ENCODE data around the gene IRF4. TPM values are rescaled to one million over a fixed set of nuclear protein-coding genes. Genes with fewer than 3 reads are reported as not detected.

IRF4 gene
- total RNA-seq, 1 donor from 2014 or later, result 0.11 TPM

DNA sequence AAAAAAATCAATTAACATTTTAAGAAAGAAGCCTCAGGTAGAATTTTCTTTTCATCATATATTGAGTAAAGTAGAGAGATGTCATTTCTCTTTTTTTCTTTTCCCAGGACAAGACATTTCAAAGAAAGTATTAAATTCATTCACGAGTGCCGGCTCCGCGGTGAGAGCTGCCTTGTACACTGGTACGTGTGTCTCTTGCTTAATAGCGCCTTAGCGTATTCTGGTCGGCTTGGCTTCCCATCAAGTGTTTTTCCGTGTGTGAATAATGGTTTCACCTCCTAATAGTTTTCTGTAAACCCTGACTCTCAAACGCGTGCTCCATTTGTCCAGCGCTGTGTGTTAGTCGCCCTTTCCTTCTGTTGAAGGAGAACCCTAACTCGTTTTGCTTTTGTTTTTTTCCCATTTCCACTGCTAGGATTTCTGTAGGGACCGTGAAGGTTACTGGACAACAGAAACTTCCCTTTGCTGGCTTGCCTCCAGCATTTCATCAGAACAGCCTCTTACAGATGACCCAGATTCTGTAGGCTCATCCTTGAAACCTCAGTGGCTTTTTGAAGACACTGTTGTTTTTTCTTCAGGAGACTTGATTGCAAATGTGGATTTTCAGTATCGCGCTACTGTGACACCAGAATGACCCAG, 45.7 kb upstream of the IRF4 start:
- Mint-ChIP-seq H3K4me3 (no peak overlapping the region), H3K9me3 (peaks cover 67% of the 10 kb centered on the region), H3K36me3 (peaks cover 14% of the 10 kb centered on the region), H3K27ac (no peak overlapping the region), H3K27me3 (ENCODE audit: insufficient read depth, low read depth) (peaks cover 12% of the 10 kb centered on the region), H3K4me1 (no peaks in the 10 kb centered on the region)
- Histone ChIP-seq H3F3A (ENCODE audit: low read depth) (no peaks in the 10 kb centered on the region), H3K27me3 (no peaks in the 10 kb centered on the region), H3K79me2 (ENCODE audit: low read depth) (no peaks in the 10 kb centered on the region), H3K36me3 (no peaks in the 10 kb centered on the region), H3K9me3 (ENCODE audit: low read depth) (peaks cover 7% of the 10 kb centered on the region), H4K20me1 (ENCODE audit: low read depth) (no peaks in the 10 kb centered on the region), H3K4me1 (no peaks in the 10 kb centered on the region), H3K27ac (no peak overlapping the region), H2AFZ (replicated peaks) (no peak overlapping the region), H3K9ac (no peak overlapping the region), H3K4me2 (no peak overlapping the region), H3K4me3 (no peak overlapping the region)
- TF ChIP-seq, protein P1, sequence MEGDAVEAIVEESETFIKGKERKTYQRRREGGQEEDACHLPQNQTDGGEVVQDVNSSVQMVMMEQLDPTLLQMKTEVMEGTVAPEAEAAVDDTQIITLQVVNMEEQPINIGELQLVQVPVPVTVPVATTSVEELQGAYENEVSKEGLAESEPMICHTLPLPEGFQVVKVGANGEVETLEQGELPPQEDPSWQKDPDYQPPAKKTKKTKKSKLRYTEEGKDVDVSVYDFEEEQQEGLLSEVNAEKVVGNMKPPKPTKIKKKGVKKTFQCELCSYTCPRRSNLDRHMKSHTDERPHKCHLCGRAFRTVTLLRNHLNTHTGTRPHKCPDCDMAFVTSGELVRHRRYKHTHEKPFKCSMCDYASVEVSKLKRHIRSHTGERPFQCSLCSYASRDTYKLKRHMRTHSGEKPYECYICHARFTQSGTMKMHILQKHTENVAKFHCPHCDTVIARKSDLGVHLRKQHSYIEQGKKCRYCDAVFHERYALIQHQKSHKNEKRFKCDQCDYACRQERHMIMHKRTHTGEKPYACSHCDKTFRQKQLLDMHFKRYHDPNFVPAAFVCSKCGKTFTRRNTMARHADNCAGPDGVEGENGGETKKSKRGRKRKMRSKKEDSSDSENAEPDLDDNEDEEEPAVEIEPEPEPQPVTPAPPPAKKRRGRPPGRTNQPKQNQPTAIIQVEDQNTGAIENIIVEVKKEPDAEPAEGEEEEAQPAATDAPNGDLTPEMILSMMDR (IDR thresholded peaks at IDR 0.05), result no peak
- TF ChIP-seq EZH2 (IDR thresholded peaks at IDR 0.05), result no peak
- TF ChIP-seq EZH2phosphoT487 (IDR thresholded peaks at IDR 0.05), result no peak
- no peak for DNase-seq (ENCODE audit: low spot score)

DNA sequence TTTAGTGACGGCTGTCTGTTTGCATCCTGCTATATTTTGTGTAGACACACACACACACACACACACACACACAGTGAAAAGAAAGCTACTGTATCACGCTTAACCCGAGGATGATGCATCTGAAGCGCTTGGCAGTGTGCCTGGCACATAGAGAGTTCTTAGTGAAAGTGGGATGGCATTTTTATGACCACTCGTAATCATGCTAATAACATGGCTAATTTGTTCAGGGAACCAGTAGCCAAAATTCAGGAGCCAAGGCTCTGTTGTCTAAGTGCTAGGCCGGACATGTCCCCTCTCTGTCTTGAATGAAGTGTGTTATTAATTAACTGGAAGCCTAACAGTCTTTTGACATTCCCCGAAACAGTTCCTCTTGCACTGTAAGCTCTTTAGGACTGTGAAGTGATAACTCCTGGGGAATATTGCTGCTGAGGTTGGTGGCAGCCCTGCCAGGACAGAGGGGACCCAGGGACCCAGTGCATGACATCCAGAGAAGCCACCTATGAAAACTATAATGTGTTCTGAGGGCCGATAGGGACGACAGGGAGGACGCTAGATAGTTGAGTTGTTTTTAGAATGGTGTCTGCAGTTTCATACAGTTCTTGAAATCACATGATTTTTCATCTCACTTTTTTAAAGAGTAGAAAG, 45.0 kb upstream of the IRF4 start:
- no peaks in the 10 kb centered on the region for H3F3A ChIP-seq (ENCODE audit: low read depth)
- H3K36me3 Mint-ChIP-seq, result peaks cover 15% of the 10 kb centered on the region
- no peak overlapping the region for H3K4me3 Mint-ChIP-seq
- H3K27ac ChIP-seq, result no peak overlapping the region
- H4K20me1 ChIP-seq (ENCODE audit: low read depth), result no peaks in the 10 kb centered on the region
- peaks cover 7% of the 10 kb centered on the region for H3K9me3 ChIP-seq (ENCODE audit: low read depth)
- TF ChIP-seq EZH2phosphoT487 (IDR thresholded peaks at IDR 0.05) (no peak), EZH2 (IDR thresholded peaks at IDR 0.05) (no peak)
- TF ChIP-seq, protein P1 (IDR thresholded peaks at IDR 0.05), result no peak
- H3K9me3 Mint-ChIP-seq, result peaks cover 64% of the 10 kb centered on the region
- H3K27me3 Mint-ChIP-seq (ENCODE audit: insufficient read depth, low read depth), result peaks cover 12% of the 10 kb centered on the region
- H3K36me3 ChIP-seq, result no peaks in the 10 kb centered on the region
- no peak overlapping the region for H2AFZ ChIP-seq (replicated peaks)
- DNase-seq (ENCODE audit: low spot score), result no peak
- H3K4me3 ChIP-seq, result no peak overlapping the region
- no peak overlapping the region for H3K4me2 ChIP-seq
- H3K79me2 ChIP-seq (ENCODE audit: low read depth), result no peaks in the 10 kb centered on the region
- no peak overlapping the region for H3K27ac Mint-ChIP-seq
- H3K4me1 Mint-ChIP-seq, result no peaks in the 10 kb centered on the region
- no peaks in the 10 kb centered on the region for H3K4me1 ChIP-seq
- no peak overlapping the region for H3K9ac ChIP-seq
- H3K27me3 ChIP-seq, result no peaks in the 10 kb centered on the region

DNA sequence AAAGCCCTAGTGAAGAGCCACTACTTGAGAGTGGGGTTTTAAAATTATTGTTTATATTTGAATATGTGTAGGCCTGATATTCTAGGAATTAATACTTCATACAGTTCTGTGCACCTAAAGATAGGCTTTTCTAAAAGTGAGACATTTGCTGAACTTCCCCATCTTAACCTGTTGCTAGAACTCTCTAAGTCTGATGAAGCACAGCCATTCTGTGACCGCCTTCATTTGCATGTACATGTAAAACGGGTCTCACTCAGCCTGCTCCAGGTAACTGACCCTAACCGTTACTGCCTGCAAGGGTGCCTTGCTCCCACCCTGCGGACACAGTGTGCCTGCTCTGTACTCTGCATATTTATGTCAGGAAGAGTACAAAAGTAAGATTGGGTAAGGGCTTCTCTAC, 44.3 kb upstream of the IRF4 start:
- Histone ChIP-seq H3F3A (ENCODE audit: low read depth) (no peaks in the 10 kb centered on the region), H3K27me3 (no peaks in the 10 kb centered on the region), H3K4me2 (no peak overlapping the region), H3K27ac (no peak overlapping the region), H3K9ac (no peak overlapping the region), H4K20me1 (ENCODE audit: low read depth) (no peaks in the 10 kb centered on the region), H3K4me3 (no peak overlapping the region), H3K4me1 (no peaks in the 10 kb centered on the region), H3K36me3 (no peaks in the 10 kb centered on the region), H3K9me3 (ENCODE audit: low read depth) (peaks cover 7% of the 10 kb centered on the region), H3K79me2 (ENCODE audit: low read depth) (no peaks in the 10 kb centered on the region), H2AFZ (replicated peaks) (no peak overlapping the region)
- Mint-ChIP-seq H3K27me3 (ENCODE audit: insufficient read depth, low read depth) (peaks cover 12% of the 10 kb centered on the region), H3K4me1 (no peaks in the 10 kb centered on the region), H3K36me3 (peaks cover 15% of the 10 kb centered on the region), H3K4me3 (no peak overlapping the region), H3K9me3 (peaks cover 61% of the 10 kb centered on the region), H3K27ac (no peak overlapping the region)
- DNase-seq (ENCODE audit: low spot score), result no peak
- TF ChIP-seq EZH2phosphoT487 (IDR thresholded peaks at IDR 0.05) (no peak), EZH2 (IDR thresholded peaks at IDR 0.05) (no peak)
